B cell (primary cell): Measurements from ENCODE around the gene DNAH6. TPM values are rescaled to one million over a fixed set of nuclear protein-coding genes. Genes with fewer than 3 reads are reported as not detected.

ENCODE experiments used
- ATAC-seq: fragments of 200-7000 bp; cut with Tn5 transposase; one replicate; pipeline ENCODE4 v1.10.0; 2021; ENCODE audit warnings: low read depth, mild to moderate bottlenecking, moderate number of reproducible peaks, moderate library complexity
- CTCF ChIA-PET: fragments of 350-600 bp; sonication (Branson Sonifier 250); formaldehyde crosslinking; loops from one replicate; lab custom pipeline; 2021; ENCODE audit warnings: antibody characterized with exemption, inconsistent platforms; lab: Charles Lee
- POLR2A ChIA-PET: fragments of 350-600 bp; sonication (Branson Sonifier 250); formaldehyde crosslinking; loops from one replicate; lab custom pipeline; 2021; ENCODE audit warnings: antibody characterized with exemption; lab: Charles Lee
- DNase-seq: peaks from one replicate; pipeline ENCODE4 v3.0.0; 2013
- H2AFZ ChIP-seq: 2 replicates; pipeline ENCODE4 v1.6.1; 2012; ENCODE audit warnings: mild to moderate bottlenecking, low read depth, low read length; ENCODE audit not compliant: insufficient read depth, poor library complexity, severe bottlenecking
- H3K27ac ChIP-seq, 2 donors: 1 replicate in 1 of 2; 2 replicates in 1 of 2; pipeline ENCODE4 v1.5.1; 2012 to 2013; ENCODE audit warnings: low read length in 2 of 2, mild to moderate bottlenecking in 2 of 2, moderate library complexity in 1 of 2
- H3K27me3 ChIP-seq, 4 experiments: fragments of 200-600 bp in 1 of 4; sonication (generic) in 1 of 4; replicated peaks in 1 of 4; 1 replicate in 2 of 4; 2 replicates in 2 of 4; pipeline versions ENCODE4 v1.6.1 to v1.7.0; 2013 to 2016; ENCODE audit warnings: low read length in 3 of 4, mild to moderate bottlenecking in 2 of 4, mixed read lengths in 1 of 4, moderate library complexity in 1 of 4; ENCODE audit not compliant: insufficient read depth in 4 of 4, control insufficient read depth in 3 of 4; ENCODE audit errors: control extremely low read depth in 1 of 4
- H3K36me3 ChIP-seq, 2 experiments: replicated peaks in 1 of 2; 1 replicate in 1 of 2; 2 replicates in 1 of 2; pipeline versions ENCODE4 v1.6.1 to v1.7.1; 2013; ENCODE audit warnings: low read length in 1 of 2; ENCODE audit not compliant: insufficient read depth in 2 of 2, control insufficient read depth in 1 of 2; ENCODE audit errors: control extremely low read depth in 1 of 2, extremely low read depth in 1 of 2
- H3K4me1 ChIP-seq, 2 donors: fragments of 200-600 bp in 1 of 2; sonication (generic) in 1 of 2; 1 replicate in 1 of 2; 2 replicates in 1 of 2; pipeline versions ENCODE4 v1.5.1 to v1.6.1; 2013 to 2017; ENCODE audit warnings: low read length in 2 of 2; ENCODE audit not compliant: control insufficient read depth in 2 of 2, insufficient read depth in 2 of 2
- H3K4me2 ChIP-seq: replicated peaks from 2 replicates; pipeline ENCODE3; 2012; ENCODE audit warnings: mild to moderate bottlenecking, low read depth, low read length; ENCODE audit not compliant: poor library complexity, severe bottlenecking
- H3K4me3 ChIP-seq, 5 experiments: fragments of 200-600 bp in 1 of 5; sonication (generic) in 1 of 5; 1 replicate in 3 of 5; 2 replicates in 2 of 5; pipeline versions ENCODE4 v1.5.1 to v1.7.0; 2011 to 2016; ENCODE audit warnings: low read length in 4 of 5, mild to moderate bottlenecking in 4 of 5, low read depth in 2 of 5, control low read depth in 1 of 5, moderate library complexity in 1 of 5; ENCODE audit not compliant: insufficient read depth in 1 of 5; ENCODE audit errors: control extremely low read depth in 1 of 5, extremely low read depth in 1 of 5
- H3K79me2 ChIP-seq: fragments of 200-600 bp; sonication (generic); one replicate; pipeline ENCODE4 v1.6.0; 2016; ENCODE audit warnings: low read length; ENCODE audit not compliant: control insufficient read depth, insufficient read depth
- H3K9ac ChIP-seq: fragments of 200-600 bp; sonication (generic); 2 replicates; pipeline ENCODE4 v1.6.1; 2017; ENCODE audit warnings: mild to moderate bottlenecking, low read length, moderate library complexity
- H3K9me3 ChIP-seq, 3 donors: one replicate each; pipeline versions ENCODE4 v1.6.1 to v1.7.1; 2013; ENCODE audit warnings: low read length in 2 of 3; ENCODE audit not compliant: control insufficient read depth in 2 of 3, insufficient read depth in 1 of 3; ENCODE audit errors: control extremely low read depth in 1 of 3
- H4K20me1 ChIP-seq: 2 replicates; pipeline ENCODE4 v1.6.0; 2012; ENCODE audit warnings: mild to moderate bottlenecking, low read length; ENCODE audit not compliant: insufficient read depth, control insufficient read depth, poor library complexity, severe bottlenecking
- H3K27ac Mint-ChIP-seq: one replicate; pipeline ENCODE4 v1.8.0; 2021; ENCODE audit warnings: mixed read lengths
- H3K27me3 Mint-ChIP-seq: one replicate; pipeline ENCODE4 v1.8.0; 2021; ENCODE audit warnings: mixed read lengths
- H3K4me1 Mint-ChIP-seq: one replicate; pipeline ENCODE4 v1.8.0; 2021; ENCODE audit warnings: mixed read lengths
- H3K4me3 Mint-ChIP-seq: one replicate; pipeline ENCODE4 v1.8.0; 2021; ENCODE audit warnings: mixed read lengths
- H3K9me3 Mint-ChIP-seq: one replicate; pipeline ENCODE4 v1.8.0; 2022; ENCODE audit warnings: mixed read lengths; ENCODE audit not compliant: insufficient read depth
- CTCF ChIP-seq: fragments of 200-600 bp; IDR thresholded peaks from one replicate; pipeline ENCODE4 v1.8.0; 2022; ENCODE audit warnings: antibody characterized with exemption, mild to moderate bottlenecking
- EZH2 ChIP-seq: IDR thresholded peaks from 2 replicates; pipeline ENCODE4 v1.6.1; 2012; ENCODE audit warnings: borderline replicate concordance, low read depth, mild to moderate bottlenecking, moderate library complexity, low read length; ENCODE audit not compliant: insufficient read depth, poor library complexity, severe bottlenecking
- WGBS: methylation state at CpG from one replicate; pipeline ENCODE4 v1.1.5; 2013; ENCODE audit warnings: missing lambda C conversion rate; ENCODE audit not compliant: insufficient coverage; 5-methylcytosine and 5-hydroxymethylcytosine counted together
- intact Hi-C: fragments of 100-400 bp; cut with micrococcal nuclease; formaldehyde crosslinking; loops from one replicate; pipeline ENCODE4 v1.10.0; 2022
- polyA plus RNA-seq: library from polyadenylated mRNA; depleted of rRNA; stranded (reverse); fragments of >200 nt; gene quantifications from 2 replicates; pipeline ENCODE4 v1.2.3, GENCODE V29; 2012
- total RNA-seq, 2 donors: library from RNA; stranded (reverse); fragments of 120-200 nt in 1 of 2; gene quantifications; 1 replicate in 1 of 2; 2 replicates in 1 of 2; pipeline versions ENCODE4 v1.2.3 to v1.2.4, GENCODE V29; 2013 to 2022

The DNAH6 gene
- total and polyA plus RNA-seq, 2 donors (not counting 1 experiment from before 2014, with no cell fraction given): 0.01 to 1.9 TPM

GRCh38 chr2:84643991-84644390, 127.7 kb downstream of the DNAH6 start:
- TF ChIP-seq CTCF: no peak
- TF ChIP-seq EZH2: no peak
- DNase-seq (no peak), ATAC-seq (no peak)
- Histone ChIP-seq H3K27me3 (no peaks in the 10 kb centered on the region), H3K4me2 (no peak overlapping the region), H3K27ac (no peak overlapping the region), H3K4me1 (no peaks in the 10 kb centered on the region), H3K4me3 (no peak overlapping the region), H3K36me3 (no peaks in the 10 kb centered on the region), H2AFZ (no peak overlapping the region), H4K20me1 (no peaks in the 10 kb centered on the region), H3K9me3 (no peaks in the 10 kb centered on the region), H3K9ac (no peak overlapping the region), H3K79me2 (no peaks in the 10 kb centered on the region)
- Mint-ChIP-seq H3K4me3 (no peak overlapping the region), H3K4me1 (no peaks in the 10 kb centered on the region), H3K27me3 (peaks cover 5% of the 10 kb centered on the region), H3K9me3 (no peaks in the 10 kb centered on the region), H3K27ac (no peak overlapping the region)
- POLR2A ChIA-PET: no interaction called here
- intact Hi-C loops: no loop called here
- 83% methylated on average over 1 of the region's 3 CpGs for WGBS
- CTCF ChIA-PET: no interaction called here

GRCh38 chr2:84646514-84646913, 130.2 kb downstream of the DNAH6 start:
- DNase-seq (no peak), ATAC-seq (no peak)
- no peak overlapping the region for H3K4me3 Mint-ChIP-seq
- H4K20me1 ChIP-seq: no peaks in the 10 kb centered on the region
- H3K9me3 ChIP-seq: no peaks in the 10 kb centered on the region
- H2AFZ ChIP-seq: no peak overlapping the region
- TF ChIP-seq EZH2 (no peak), CTCF (no peak)
- H3K27me3 ChIP-seq: no peaks in the 10 kb centered on the region
- POLR2A ChIA-PET: no interaction called here
- H3K4me1 ChIP-seq: no peaks in the 10 kb centered on the region
- no peak overlapping the region for H3K4me2 ChIP-seq
- CTCF ChIA-PET: no interaction called here
- H3K27ac ChIP-seq: no peak overlapping the region
- no peaks in the 10 kb centered on the region for H3K9me3 Mint-ChIP-seq
- peaks cover 5% of the 10 kb centered on the region for H3K27me3 Mint-ChIP-seq
- no peak overlapping the region for H3K4me3 ChIP-seq
- intact Hi-C loops: no loop called here
- no peak overlapping the region for H3K27ac Mint-ChIP-seq
- no peaks in the 10 kb centered on the region for H3K79me2 ChIP-seq
- no peaks in the 10 kb centered on the region for H3K36me3 ChIP-seq
- no peak overlapping the region for H3K9ac ChIP-seq
- no peaks in the 10 kb centered on the region for H3K4me1 Mint-ChIP-seq
